Femur (tissue), 1 donor: ENCODE data around the gene NPEPL1.
"Not testable (repeated sequence)": the region's sequence is repeated elsewhere in the genome, so short reads cannot be mapped to it uniquely, and the experiment has no call there.

ENCODE experiments used
- DNase-seq: peaks from one replicate; pipeline ENCODE4 v3.0.0-alpha.2; 2017

Gene NPEPL1

DNA sequence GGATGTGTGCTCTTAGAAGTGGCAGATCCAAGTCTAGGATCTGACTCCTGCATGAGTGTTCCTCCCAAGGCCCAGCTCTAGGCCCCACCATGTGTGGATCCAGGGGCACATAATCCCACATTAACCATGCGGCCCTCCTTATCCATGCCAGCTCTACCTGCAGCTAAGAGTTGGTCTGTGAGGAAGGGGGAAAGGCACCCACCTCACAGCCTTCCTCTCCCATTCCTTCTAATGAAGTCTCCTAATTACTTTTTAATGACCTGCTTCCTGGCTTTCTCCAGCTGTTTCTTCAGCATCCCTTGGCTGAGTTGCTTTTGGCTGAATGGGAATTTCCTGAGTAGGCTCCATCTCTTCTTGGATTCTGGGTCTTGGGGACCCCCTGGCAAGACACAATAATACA lies 52.2 kb downstream of the NPEPL1 start:
- DNase-seq: no peak

DNA sequence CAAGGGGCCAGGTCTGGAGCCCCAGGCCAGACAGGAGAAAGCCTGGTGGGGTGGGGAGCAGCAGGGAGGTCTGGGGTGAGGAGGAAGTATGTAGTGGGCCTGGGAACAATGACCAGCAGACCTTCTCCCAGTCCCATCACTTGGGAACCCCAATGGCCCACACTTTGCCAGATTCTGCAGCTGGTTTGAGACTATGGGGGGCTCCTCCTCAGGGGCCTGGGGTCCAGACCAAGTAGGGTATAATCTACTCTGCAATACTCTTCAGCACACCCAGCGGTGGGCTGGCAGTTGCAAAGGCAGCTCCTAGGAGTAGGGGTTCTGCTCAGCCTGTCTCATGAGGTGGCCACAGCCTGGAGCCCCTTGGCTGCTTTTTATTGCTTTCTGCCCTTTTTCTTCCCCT lies 52.8 kb downstream of the NPEPL1 start:
- no peak for DNase-seq

DNA sequence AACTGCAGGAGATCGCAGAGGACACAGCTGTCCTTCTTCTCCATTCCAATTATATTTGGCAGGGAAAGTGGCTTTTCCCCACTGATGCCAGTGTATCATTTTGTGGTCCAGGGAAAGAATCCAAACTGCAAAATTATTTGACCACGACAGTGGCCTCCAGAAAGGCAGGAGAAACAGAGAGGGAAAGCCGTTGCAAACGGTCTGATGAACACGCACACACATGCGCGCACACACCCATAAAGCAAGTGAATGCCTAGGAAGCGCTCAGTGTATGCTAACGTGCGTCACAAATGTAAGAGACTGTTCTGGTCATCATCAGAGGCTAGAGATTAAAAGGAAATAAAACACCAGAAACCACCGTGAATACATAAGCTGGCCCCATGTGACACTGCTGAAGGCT lies 54.0 kb downstream of the NPEPL1 start:
- peak; percentile 52 for DNase-seq

DNA sequence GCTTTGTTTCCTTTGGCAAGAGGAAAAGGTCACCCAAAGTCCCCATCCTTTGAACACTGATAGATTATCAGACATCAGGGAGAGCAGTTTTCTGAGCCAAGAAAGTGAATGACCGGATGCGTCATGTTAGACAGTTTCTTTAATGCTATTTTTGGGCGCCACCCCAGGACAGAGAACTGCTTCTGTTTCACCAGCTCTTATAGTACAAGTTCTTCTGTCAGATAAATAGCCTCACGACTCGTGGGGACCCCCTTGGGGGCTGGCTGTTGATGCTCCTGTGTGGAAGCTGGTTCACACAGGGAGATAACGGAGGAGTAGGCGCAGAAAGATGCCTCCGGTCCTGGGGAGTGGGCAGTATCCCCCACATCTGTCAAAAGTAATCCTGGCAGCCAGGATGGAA lies 54.6 kb downstream of the NPEPL1 start:
- no peak for DNase-seq

DNA sequence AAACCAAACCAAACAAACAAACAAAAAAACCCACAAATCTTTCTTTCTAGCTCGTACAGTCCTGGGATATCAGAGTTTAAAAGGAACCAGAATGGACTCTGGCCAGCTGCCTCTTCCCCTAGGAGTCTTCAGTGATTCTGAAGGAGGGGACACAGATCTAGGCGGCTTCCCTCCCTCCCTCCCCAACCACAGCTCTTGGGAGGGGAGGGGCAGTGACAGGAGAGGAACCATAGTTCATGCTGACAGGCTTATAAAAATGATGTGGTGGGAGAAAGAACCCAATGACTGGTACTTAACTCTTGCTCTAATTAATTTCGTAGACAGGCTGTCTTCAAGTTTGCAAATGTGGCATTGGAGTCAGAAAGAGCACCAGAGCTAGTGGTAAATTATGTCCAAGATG lies 56.0 kb downstream of the NPEPL1 start:
- no peak for DNase-seq

DNA sequence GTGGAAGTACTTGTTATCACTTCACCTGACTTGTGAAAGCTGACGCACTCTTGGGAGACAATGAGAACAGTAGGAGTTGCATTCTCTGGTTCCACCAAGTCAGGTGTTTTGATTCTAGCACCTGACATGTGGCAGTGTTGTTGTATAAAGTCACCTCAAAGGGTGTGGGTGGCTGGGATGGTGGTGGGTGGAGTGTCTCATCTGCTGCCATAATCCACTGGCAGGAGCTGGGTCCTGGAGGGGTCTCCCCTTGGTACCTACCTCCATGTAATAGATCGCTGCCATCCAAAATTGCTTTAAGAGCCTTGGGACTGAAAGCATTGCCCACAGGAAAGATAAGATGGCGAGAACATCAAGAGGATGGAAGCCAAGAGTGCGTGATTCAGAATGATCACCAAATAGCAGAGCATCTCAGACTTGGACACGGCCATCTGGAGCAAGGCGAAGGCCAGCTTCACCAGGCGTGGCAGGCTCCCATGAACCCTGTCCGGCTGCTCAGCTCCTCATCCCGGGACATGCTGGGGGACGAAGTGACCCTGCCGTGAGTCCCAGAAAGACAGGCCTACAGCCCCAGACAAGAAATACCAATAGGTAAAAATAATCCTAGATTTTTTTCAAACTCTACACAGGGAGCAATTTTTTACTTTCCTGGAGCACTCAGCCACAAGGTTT lies 56.6 kb downstream of the NPEPL1 start:
- no peak for DNase-seq

DNA sequence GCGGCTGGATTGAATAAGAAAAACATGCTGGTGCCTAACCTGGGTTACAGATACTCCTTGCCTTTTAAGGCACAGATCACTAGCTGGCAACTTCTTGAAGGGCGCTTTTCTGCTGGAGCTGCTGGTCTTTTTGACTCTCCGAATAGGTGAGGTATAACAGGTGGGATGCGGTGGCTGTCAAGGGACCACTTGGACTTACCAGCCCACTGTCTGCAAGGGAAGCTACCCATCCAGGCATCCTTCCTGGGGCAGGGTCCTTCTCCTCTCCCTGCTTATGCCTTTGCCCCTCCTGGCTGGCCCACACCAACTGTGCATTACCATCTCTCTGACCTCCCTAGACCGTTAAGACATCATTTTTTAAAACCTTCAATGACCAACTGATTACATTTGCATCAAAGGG lies 57.4 kb downstream of the NPEPL1 start:
- DNase-seq: no peak

DNA sequence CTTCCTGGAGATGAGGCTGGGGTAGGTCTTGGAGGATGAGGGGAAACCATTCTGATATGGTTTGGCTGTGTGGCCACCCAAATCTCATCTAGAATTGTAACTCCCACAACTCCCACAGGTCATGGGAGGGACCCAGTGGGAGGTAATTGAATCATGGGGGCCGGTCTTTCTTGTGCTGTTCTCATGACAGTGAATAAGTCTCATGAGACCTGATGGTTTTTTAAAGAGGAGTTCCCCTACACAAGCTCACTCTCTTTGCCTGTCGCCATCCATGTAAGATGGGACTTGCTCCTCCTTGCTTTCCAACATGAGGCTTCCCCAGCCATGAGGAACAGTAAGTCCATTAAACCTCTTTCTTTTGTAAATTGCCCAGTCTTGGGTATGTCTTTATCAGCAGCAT lies 58.1 kb downstream of the NPEPL1 start:
- not testable (repeated sequence) for DNase-seq

DNA sequence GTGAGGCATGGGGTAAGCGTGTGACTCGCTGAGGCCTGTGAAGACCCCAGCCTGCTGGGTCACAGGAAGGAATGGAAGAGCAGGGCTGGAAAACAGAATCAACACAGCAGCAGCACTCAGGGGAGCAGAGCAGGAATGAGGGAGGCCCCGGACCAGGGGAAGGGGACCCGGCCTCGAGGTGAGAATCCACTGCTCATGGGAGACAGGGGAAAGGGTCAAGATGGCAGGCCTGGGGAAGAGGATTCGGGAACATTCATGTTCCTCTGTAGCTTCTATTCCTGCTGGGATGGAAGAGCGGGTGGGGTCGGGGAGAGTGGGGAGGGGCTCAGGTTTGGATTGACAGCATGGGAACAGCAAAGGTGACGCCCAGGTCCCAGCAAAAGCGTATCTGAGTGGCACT lies 59.4 kb downstream of the NPEPL1 start:
- DNase-seq: no peak

DNA sequence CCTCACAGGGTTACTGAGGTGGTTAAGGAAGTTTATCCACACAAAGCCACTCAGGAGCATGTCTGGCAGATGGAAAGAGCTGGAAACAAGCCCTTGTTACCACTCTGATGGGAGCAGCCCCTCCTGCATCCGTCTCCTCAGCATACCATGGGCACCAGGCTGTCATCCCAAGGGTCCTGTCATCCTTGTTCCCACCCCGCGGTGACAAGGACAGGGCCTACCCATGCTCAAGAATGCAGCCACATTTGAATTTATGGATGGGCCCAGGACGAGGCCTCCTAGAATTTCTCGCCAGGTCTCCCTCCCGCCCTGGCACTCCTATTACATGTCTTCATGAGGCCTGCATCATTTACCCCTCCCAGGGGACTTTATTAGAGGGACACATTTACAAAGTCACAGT lies 60.0 kb downstream of the NPEPL1 start:
- no peak for DNase-seq

DNA sequence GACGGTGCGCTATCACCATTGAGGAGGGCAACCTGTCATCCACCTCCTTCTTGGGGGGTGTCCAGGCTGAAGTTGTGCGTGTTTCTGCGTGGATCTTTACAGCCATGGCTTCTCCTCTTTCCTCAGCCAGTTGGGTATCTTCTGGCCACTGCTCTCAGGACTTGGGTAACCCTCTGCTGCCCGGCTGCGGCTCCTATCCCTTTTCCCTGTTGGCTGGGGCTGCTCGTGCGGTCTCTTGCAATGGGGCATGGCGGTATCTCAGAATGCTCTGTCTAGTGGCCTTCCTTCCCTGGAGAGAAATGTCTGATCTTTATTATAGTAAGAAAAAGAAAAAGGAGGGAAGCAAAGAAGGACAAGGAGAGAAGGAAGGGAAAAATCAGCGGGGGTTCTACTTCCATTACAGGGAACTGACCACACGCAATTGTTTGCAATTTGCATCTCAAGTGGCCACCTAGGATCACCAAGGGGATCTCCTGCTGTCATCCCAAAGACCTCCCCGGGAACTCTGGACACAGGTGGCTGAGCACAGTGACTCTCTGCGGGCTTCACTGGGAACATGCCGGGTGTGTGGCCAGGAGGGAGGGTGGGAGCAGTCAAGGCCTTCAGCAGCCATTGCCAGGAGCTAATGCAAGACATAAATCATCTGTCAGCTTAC lies 60.8 kb downstream of the NPEPL1 start:
- no peak for DNase-seq

DNA sequence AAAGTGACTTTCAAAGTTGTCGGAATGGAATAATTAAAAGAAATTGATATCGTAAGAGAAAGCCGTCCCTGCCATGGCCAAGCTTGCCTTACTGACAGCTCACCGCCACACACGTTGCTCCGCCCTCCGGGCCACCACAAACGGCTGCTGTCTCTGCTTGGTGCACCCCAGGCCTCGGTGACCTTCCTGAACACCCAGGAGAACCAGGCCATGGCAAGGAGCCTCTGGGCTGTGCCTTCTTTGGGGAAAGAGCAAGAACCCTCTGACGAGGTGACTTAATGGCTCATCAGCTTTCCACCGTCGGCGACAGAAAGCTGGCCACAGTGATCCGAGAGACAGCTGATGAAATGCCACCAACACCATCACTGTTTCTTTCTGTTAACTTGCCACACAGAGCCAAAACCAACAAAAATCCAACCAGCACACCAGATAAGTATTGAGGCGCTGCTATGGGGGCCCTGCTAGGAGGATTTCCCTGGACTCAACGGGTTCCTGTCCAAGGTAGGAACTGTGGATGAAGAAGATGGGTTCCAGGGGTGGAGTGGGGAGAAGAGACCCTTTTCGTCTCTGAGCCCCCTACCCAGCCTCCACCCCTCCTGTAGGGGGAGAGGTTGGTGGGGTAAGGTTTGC lies 61.4 kb downstream of the NPEPL1 start:
- no peak for DNase-seq

DNA sequence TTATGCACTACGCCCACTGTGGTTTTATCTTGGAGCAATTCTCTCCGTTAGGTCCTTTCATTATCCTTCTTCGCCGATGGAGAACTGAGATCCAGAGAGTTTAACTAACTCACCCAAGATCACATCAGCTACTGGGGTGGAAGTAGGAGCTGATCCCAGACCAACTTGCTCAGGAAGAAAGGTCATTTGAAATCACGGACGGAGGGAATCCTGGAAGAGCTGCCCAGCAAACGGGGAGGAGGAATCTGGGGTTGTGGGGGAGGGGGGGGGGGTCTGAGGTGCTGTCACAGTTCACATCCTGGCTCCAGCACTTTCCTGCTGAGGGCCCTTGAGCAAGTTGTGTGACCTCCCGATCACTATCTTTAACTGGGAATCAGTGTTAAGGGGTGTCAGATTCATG lies 62.0 kb downstream of the NPEPL1 start:
- no peak for DNase-seq

DNA sequence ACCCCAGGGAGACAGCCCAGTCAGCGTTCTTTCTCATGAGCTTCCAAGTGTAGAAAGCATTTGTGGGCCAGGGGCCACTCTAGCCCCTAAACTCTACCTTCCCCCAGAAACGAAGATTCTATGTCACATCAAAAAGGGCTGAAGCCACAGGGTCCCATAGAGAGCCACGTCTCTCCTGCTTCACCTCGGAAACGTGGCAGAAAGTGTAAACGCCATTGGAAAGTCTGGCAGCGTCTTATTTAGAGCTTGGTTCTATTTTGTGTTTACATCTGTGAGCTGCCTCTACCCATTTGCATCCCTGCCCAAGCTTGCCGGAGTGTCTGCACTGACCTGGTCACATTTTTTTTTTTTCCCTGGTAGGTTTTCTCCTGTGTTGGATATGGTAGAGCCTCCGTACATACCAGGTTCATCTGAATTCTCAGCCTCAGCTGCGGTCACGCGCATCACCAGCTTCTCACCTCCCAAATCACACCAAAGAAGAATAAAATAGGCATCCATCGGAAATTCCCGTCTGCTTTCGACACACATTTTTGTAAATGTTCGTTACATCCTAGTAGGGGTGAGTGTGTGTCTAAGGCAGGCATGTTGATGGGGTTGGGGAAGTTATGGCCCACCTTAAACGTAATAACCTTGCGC lies 62.6 kb downstream of the NPEPL1 start:
- no peak for DNase-seq

DNA sequence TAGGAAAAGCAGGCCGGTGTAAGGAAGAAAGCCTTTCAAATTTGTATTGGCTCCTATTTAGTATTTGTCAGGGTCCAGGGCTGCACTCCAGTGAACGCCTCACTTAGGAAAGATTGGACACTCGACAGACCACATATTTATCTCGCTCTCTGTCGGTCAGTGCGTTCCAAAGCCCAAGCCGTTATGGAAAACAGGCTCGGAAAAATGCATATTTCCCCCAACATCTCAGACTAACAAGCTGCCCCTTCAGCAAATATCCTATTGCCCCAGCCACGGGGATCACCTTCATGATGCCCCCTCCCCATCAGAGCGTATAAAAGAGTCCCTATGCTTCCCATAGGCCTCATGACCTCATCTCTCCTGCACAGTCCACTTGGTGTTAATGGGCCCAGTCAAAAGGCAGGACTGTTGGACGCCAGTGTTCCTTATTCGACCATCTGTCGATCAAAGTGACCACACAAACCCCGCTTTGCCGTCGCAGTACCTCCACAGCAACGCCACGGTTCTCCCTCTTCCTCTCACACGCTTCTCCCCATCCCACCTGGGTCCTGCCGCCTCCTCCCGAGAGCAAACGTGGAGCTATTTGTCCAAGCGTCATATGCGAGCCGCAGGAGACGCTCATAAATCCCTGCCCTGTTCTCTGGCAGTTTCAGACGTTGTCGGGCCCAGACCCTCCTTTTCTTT lies 63.3 kb downstream of the NPEPL1 start:
- DNase-seq: peak; percentile 88

DNA sequence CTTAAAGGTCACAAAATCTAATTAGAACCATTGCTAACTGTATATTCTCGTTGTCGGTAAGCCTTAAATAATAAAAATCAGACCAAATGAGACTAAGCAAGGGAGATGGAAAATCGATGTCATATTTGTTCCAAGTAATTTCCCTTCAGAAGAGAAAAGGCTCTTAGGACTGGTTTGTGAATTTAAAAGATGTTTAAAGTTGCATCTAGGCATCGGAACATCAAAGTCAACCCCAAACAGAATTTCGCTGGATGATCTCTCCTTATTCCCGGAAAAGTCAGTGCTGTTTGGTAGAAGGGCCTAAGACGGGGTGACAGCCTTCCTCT lies 63.8 kb downstream of the NPEPL1 start:
- DNase-seq: no peak

DNA sequence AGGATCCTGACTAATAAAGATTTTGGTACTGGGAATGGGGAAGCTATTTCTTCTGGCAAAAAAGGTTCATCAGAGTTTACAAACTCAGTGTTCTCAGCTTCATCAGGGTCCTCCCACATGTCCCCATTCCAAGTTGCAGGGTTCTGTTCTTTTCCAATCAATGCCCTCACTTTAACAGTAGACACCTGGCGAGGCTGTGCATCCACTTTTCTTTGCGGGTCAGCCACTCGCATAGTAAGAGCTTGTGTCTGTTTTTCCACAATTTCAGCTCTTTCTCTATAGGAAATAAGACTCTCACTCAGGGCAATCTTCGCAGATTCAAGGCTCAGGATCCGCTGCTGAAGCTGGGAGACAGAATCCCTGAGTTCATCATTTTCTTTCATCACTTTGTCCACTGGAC lies 65.0 kb downstream of the NPEPL1 start:
- DNase-seq: not testable (repeated sequence)

DNA sequence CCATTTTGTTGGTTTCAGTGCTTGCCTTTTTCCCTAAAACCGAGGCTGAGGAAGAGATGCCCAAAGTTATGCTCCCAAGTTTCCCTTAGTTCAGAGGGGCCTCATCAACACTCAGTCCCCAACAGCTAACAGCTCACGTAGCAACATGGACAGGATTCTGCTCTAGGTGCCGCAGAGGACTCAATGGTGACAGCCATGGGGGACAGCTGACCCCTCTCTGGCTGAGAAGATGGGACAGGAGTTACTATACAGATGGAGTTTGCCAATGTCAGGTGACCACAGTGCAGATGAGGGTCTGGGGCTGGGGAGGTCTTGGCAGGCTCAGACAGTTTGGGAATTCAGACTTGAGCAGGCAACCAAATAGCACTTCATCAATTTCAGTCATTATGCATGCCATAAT lies 67.3 kb downstream of the NPEPL1 start:
- DNase-seq: no peak

DNA sequence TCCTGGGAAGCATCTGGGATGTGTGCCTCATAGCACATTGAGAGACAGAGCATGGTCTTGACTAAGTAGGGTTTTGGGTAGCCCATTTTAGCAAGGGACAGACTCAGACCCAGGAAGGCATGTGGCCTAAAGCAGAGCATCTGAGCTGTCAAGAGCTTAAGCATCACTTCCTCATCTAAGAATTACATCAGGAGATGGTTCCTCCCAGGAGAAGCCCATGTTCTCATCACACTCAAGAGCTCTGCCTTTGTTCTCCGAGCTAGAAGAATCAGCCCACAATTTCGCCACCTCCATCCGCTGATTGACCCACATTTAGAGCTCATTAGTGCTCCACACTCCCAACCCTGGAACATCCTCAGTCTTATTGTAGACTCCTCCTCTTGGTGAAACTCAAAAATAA lies 68.3 kb downstream of the NPEPL1 start:
- DNase-seq: peak; percentile 8

DNA sequence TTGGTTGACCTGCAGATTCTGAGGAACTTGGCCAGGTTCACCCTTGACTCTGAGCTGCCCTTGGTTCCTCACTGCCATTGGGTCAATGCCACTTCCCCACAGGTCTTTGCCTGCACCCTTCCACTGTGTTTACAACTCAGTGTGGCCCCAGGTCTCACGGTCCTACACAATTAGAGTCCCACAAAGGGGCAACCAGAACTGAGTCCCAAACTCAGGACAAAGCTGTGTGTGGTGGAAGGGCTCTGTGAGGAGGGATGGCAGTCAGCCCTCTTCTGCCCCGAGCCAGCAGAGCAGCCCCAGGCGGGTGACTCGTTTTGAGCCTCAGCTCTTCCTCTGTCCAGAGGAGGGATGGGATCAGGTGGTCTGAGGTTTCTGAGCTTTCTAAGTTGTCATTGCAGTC lies 69.5 kb downstream of the NPEPL1 start:
- DNase-seq: peak; percentile 5

DNA sequence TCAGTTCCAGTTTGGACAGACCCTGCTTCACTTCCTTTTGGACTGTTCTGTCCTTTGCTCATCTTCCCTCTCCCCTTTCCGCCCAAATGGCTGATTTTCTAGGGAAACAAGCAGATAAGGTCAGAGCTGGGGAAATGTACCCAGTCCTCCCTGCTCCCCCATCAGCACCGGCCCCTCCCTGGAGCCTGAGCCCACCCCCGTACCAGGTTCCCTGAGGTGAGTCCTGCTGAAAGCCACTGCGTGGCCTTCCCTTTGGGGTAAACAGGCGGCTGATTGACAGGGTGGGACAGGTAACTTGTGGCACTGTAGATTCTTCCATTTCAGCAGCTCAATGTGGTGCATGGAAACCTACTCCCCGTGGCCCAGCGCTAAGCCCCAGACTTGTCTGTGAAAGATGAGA lies 70.5 kb downstream of the NPEPL1 start:
- peak; percentile 5 for DNase-seq
